Transverse colon (tissue), 4 donors: Measurements from ENCODE around the gene MPP1. TPM values are rescaled to one million over a fixed set of nuclear protein-coding genes. Genes with fewer than 3 reads are reported as not detected.
"Not testable (repeated sequence)": the region's sequence is repeated elsewhere in the genome, so short reads cannot be mapped to it uniquely, and the experiment has no call there.

ENCODE experiments used
- DNase-seq: peaks from one replicate; pipeline ENCODE4 v3.0.0-alpha.2; 2019
- H3K27ac ChIP-seq, 4 donors: fragments of 200-600 bp; sonication (generic); 2 replicates each; pipeline ENCODE4 v1.5.1; 2016 to 2018; ENCODE audit warnings: inconsistent platforms in 4 of 4
- H3K27me3 ChIP-seq: fragments of 200-600 bp; sonication (generic); 2 replicates; pipeline ENCODE4 v1.5.1; 2017; ENCODE audit warnings: inconsistent platforms
- H3K36me3 ChIP-seq, 4 donors: fragments of 200-600 bp; sonication (generic); 2 replicates each; pipeline ENCODE4 v1.5.1; 2017 to 2019; ENCODE audit warnings: inconsistent platforms in 4 of 4
- H3K4me1 ChIP-seq, 4 donors: fragments of 200-600 bp; sonication (generic); 2 replicates each; pipeline ENCODE4 v1.5.1; 2017 to 2020; ENCODE audit warnings: inconsistent platforms in 4 of 4
- H3K4me3 ChIP-seq, 4 donors: fragments of 200-600 bp; sonication (generic); 1 replicate in 1 of 4; 2 replicates in 3 of 4; pipeline versions ENCODE4 v1.5.1 to v1.6.1; 2017 to 2019; ENCODE audit warnings: inconsistent platforms in 4 of 4
- H3K9me3 ChIP-seq, 2 donors: fragments of 200-600 bp; sonication (generic); 2 replicates each; pipeline ENCODE4 v1.5.1; 2017 to 2019; ENCODE audit warnings: inconsistent platforms in 2 of 2
- CTCF ChIP-seq, 5 experiments: fragments of 200-600 bp in 3 of 5; fragments of 450-650 bp in 2 of 5; sonication (generic) in 3 of 5; IDR thresholded peaks; 1 replicate in 2 of 5; 2 replicates in 3 of 5; pipeline ENCODE4 v1.5.1; 2016 to 2017; ENCODE audit warnings: antibody characterized with exemption in 5 of 5, inconsistent platforms in 3 of 5, mild to moderate bottlenecking in 2 of 5, moderate library complexity in 1 of 5
- EP300 ChIP-seq: sonication (generic); formaldehyde crosslinking; IDR thresholded peaks from one replicate; pipeline ENCODE4 v1.6.1; 2017; ENCODE audit warnings: antibody characterized with exemption, low read depth
- POLR2A ChIP-seq: fragments of 450-650 bp; IDR thresholded peaks from one replicate; pipeline ENCODE4 v1.6.1; 2016; ENCODE audit warnings: antibody characterized with exemption, mild to moderate bottlenecking, moderate library complexity
- POLR2AphosphoS5 ChIP-seq, 3 donors: sonication (generic); formaldehyde crosslinking; IDR thresholded peaks; one replicate each; pipeline ENCODE4 v1.6.1; 2016; ENCODE audit warnings: antibody characterized with exemption in 3 of 3
- WGBS, 2 donors: methylation state at CpG; one replicate each; pipeline ENCODE4 v1.1.5; 2018; ENCODE audit warnings: low coverage in 1 of 2; 5-methylcytosine and 5-hydroxymethylcytosine counted together
- in situ Hi-C, 4 donors: fragments of 200-750 bp; cut with MboI; loops; one replicate each; pipeline versions ENCODE4 v1.15.0 to v1.15.1; 2017; ENCODE audit warnings: low sequenced_read_pairs in 3 of 4, low pct_ligation_motif_present in 1 of 4, low pct_unique_long_range_greater_than_20kb in 1 of 4
- intact Hi-C: fragments of 100-400 bp; cut with DNase I; formaldehyde crosslinking; loops from one replicate; pipeline ENCODE4 v1.15.1; 2023; ENCODE audit warnings: low total_unique reads
- total RNA-seq, 4 donors: library from RNA; depleted of rRNA; stranded (reverse); fragments of >200 nt; gene quantifications; one replicate each; pipeline ENCODE4 v1.1.0, GENCODE V29; 2016

Gene MPP1
- total RNA-seq, 4 donors from 2014 or later, result 28.7 to 44.1 (median 32.8) TPM

GRCh38 chrX:154828016-154828408 is 22.7 kb upstream of the MPP1 start:
- Histone ChIP-seq H3K27me3 (no peaks in the 10 kb centered on the region), H3K4me3 (no peak overlapping the region), H3K27ac (peak overlapping the region in 3 of 4 donors; percentile 28 to 45 (median 28)), H3K9me3 (no peaks in the 10 kb centered on the region), H3K36me3 (no peaks in the 10 kb centered on the region), H3K4me1 (no peaks in the 10 kb centered on the region)
- in situ Hi-C loops, result loop anchor here in 2 of 4 donors (25.0 kb wide), 2 partner anchors 91 to 241 kb away; partner anchors contain the start of gene CTAG1A (in 2 of the 2)
- intact Hi-C loops, result no loop called here
- TF ChIP-seq EP300, result no peak
- TF ChIP-seq CTCF (IDR thresholded peaks at IDR 0.05), result no peak
- TF ChIP-seq POLR2A, result no peak
- TF ChIP-seq POLR2AphosphoS5 (IDR thresholded peaks at IDR 0.05), result no peak
- no peak for DNase-seq
- WGBS, 2 donors, result 54% methylated on average over 2 of the region's 2 CpGs; no CpG with 5 or more reads in 1 of the 2 donors

GRCh38 chrX:154827194-154828015 is 22.1 kb upstream of the MPP1 start:
- intact Hi-C loops, result no loop called here
- in situ Hi-C loops, result loop anchor here in 2 of 4 donors (25.0 kb wide), 2 partner anchors 90 to 240 kb away; partner anchors contain the start of gene CTAG1A (in 2 of the 2)
- no peak overlapping the region for H3K4me3 ChIP-seq
- no peaks in the 10 kb centered on the region for H3K27me3 ChIP-seq
- no peaks in the 10 kb centered on the region for H3K9me3 ChIP-seq
- TF ChIP-seq CTCF (IDR thresholded peaks at IDR 0.05), result no peak
- no peak for TF ChIP-seq POLR2AphosphoS5 (IDR thresholded peaks at IDR 0.05)
- no peak for TF ChIP-seq POLR2A
- DNase-seq, result no peak
- WGBS, 2 donors, result 51% methylated on average over 4 of the region's 4 CpGs; no CpG with 5 or more reads in 1 of the 2 donors
- H3K4me1 ChIP-seq, result no peaks in the 10 kb centered on the region
- H3K36me3 ChIP-seq, result no peaks in the 10 kb centered on the region
- H3K27ac ChIP-seq, result peak overlapping the region in 3 of 4 donors; percentile 28 to 45 (median 28)

DNA sequence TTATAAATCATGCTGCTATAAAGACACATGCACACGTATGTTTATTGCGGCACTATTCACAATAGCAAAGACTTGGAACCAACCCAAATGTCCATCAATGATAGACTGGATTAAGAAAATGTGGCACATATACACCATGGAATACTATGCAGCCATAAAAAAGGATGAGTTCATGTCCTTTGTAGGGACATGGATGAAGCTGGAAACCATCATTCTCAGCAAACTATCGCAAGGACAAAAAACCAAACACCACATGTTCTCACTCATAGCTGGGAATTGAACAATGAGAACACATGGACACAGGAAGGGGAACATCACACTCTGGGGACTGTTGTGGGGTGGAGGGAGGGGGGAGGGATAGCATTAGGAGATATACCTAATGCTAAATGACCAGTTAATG is 20.3 kb upstream of the MPP1 start:
- in situ Hi-C loops, result loop anchor here in 2 of 4 donors (25.0 kb wide), 2 partner anchors 88 to 238 kb away; partner anchors contain the start of gene CTAG1A (in 2 of the 2)
- H3K9me3 ChIP-seq, H3K4me1 ChIP-seq, H3K36me3 ChIP-seq, H3K27ac ChIP-seq, intact Hi-C loops, H3K27me3 ChIP-seq, DNase-seq, H3K4me3 ChIP-seq: not testable (repeated sequence)
- 88% methylated on average over 1 of the region's 3 CpGs; no CpG with 5 or more reads in 1 of the 2 donors for WGBS, 2 donors

DNA sequence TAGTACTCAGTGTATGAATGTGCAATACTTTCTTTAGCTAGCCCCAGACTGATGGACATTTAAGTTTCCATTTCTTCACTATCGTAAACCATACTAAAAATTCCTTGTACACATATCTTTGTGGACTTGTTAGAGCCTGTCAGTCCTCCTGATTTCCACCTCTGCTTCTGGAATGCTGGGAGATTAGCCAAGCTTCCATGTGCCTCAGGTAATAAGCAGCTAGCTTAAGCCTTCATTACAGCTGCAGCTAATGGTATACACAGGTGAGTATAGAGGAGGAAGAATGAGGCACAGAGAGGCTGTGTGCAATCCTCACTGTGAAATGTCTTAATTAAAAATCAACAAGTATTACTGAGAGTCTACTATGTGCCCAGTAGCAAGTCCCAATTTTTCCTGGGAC is 19.4 kb upstream of the MPP1 start:
- Histone ChIP-seq H3K36me3 (no peaks in the 10 kb centered on the region), H3K4me1 (no peaks in the 10 kb centered on the region), H3K4me3 (no peak overlapping the region), H3K27ac (no peak overlapping the region), H3K27me3 (no peaks in the 10 kb centered on the region), H3K9me3 (no peaks in the 10 kb centered on the region)
- in situ Hi-C loops, result loop anchor here in 2 of 4 donors (25.0 kb wide), 2 partner anchors 87 to 237 kb away; partner anchors contain the start of gene CTAG1A (in 2 of the 2)
- TF ChIP-seq EP300, result no peak
- no peak for TF ChIP-seq POLR2AphosphoS5 (IDR thresholded peaks at IDR 0.05)
- TF ChIP-seq POLR2A, result no peak
- TF ChIP-seq CTCF (IDR thresholded peaks at IDR 0.05), result no peak
- DNase-seq, result no peak
- intact Hi-C loops, result no loop called here
- 67 to 76% methylated on average over 1 of the region's 1 CpG for whole genome bisulfite sequencing, 2 donors
